Progenitor cell of endocrine pancreas (in vitro differentiated cells): ENCODE results near the gene PYY. TPM values are rescaled to one million over a fixed set of nuclear protein-coding genes. Genes with fewer than 3 reads are reported as not detected.

ENCODE experiments used
- DNase-seq: peaks from one replicate; pipeline ENCODE4 v3.0.0; 2021; ENCODE audit warnings: low spot score; ENCODE audit not compliant: unreplicated experiment
- H3K27ac Mint-ChIP-seq: 2 replicates; pipeline ENCODE4 v1.8.0; 2021; ENCODE audit warnings: mild to moderate bottlenecking, moderate library complexity, mixed read lengths
- H3K27me3 Mint-ChIP-seq: 2 replicates; pipeline ENCODE4 v1.8.0; 2021; ENCODE audit warnings: mixed read lengths
- H3K36me3 Mint-ChIP-seq: 2 replicates; pipeline ENCODE4 v1.8.0; 2022; ENCODE audit warnings: mixed read lengths; ENCODE audit not compliant: insufficient read depth
- H3K4me1 Mint-ChIP-seq: 2 replicates; pipeline ENCODE4 v1.8.0; 2021; ENCODE audit warnings: low read depth, mixed read lengths
- H3K4me3 Mint-ChIP-seq: 2 replicates; pipeline ENCODE4 v1.8.0; 2021; ENCODE audit warnings: low read depth, mild to moderate bottlenecking, moderate library complexity, mixed read lengths
- H3K9me3 Mint-ChIP-seq: 2 replicates; pipeline ENCODE4 v1.8.0; 2021; ENCODE audit warnings: low read depth, mixed read lengths
- CTCF ChIP-seq: fragments of 200-600 bp; sonication (generic); IDR thresholded peaks from one replicate; pipeline ENCODE4 v1.5.0; 2021; ENCODE audit warnings: antibody characterized with exemption, mild to moderate bottlenecking; ENCODE audit not compliant: unreplicated experiment
- total RNA-seq: library from RNA; stranded (reverse); gene quantifications from 2 replicates; pipeline ENCODE4 v1.2.1, GENCODE V29; 2021

Gene PYY
- total RNA-seq, 1 donor from 2014 or later = 0.84 TPM

- DNase-seq = no peak
- H3K27me3 Mint-ChIP-seq = peaks cover 45% of the 10 kb centered on the region
- H3K27ac Mint-ChIP-seq = no peak overlapping the region
- H3K36me3 Mint-ChIP-seq = no peaks in the 10 kb centered on the region
- peaks cover 6% of the 10 kb centered on the region for H3K4me1 Mint-ChIP-seq
- no peaks in the 10 kb centered on the region for H3K9me3 Mint-ChIP-seq
- no peak overlapping the region for H3K4me3 Mint-ChIP-seq
- TF ChIP-seq CTCF = no peak
These were observed 36.8 kb downstream of the PYY start for GRCh38 chr17:43917016-43917347.

- Mint-ChIP-seq H3K4me3 (no peak overlapping the region), H3K9me3 (no peaks in the 10 kb centered on the region), H3K4me1 (peaks cover 6% of the 10 kb centered on the region), H3K27ac (no peak overlapping the region), H3K36me3 (no peaks in the 10 kb centered on the region), H3K27me3 (peaks cover 44% of the 10 kb centered on the region)
- DNase-seq = no peak
- TF ChIP-seq CTCF = no peak
These were observed 37.4 kb downstream of the PYY start for GRCh38 chr17:43916385-43916784.

GRCh38 chr17:43915559-43915958 is 38.2 kb downstream of the PYY start:
- Mint-ChIP-seq H3K4me3 (no peak overlapping the region), H3K27ac (no peak overlapping the region), H3K4me1 (peaks cover 6% of the 10 kb centered on the region), H3K36me3 (no peaks in the 10 kb centered on the region), H3K9me3 (no peaks in the 10 kb centered on the region), H3K27me3 (peaks cover 38% of the 10 kb centered on the region)
- no peak for DNase-seq
- TF ChIP-seq CTCF = no peak

GRCh38 chr17:43914451-43914850 is 39.3 kb downstream of the PYY start:
- H3K27me3 Mint-ChIP-seq = peaks cover 41% of the 10 kb centered on the region

GRCh38 chr17:43913584-43913983 is 40.2 kb downstream of the PYY start:
- Mint-ChIP-seq H3K4me1 (peaks cover 6% of the 10 kb centered on the region), H3K9me3 (no peaks in the 10 kb centered on the region), H3K27ac (no peak overlapping the region), H3K36me3 (no peaks in the 10 kb centered on the region), H3K27me3 (peaks cover 44% of the 10 kb centered on the region), H3K4me3 (no peak overlapping the region)
- TF ChIP-seq CTCF = no peak
- DNase-seq = no peak

More at GRCh38 chr17:43914451-43914850, 39.3 kb downstream of the PYY start:
- no peak for DNase-seq
- Mint-ChIP-seq H3K36me3 (no peaks in the 10 kb centered on the region), H3K4me1 (peaks cover 6% of the 10 kb centered on the region), H3K27ac (no peak overlapping the region), H3K9me3 (no peaks in the 10 kb centered on the region), H3K4me3 (no peak overlapping the region)
- TF ChIP-seq CTCF = no peak
